ENCODE results near the gene KRT86. TPM values are rescaled to one million over a fixed set of nuclear protein-coding genes. Genes with fewer than 3 reads are reported as not detected.

KRT86 gene
- total and polyA plus RNA-seq, 2 of the 13 experiments (the other 11 are each of a cell fraction or from before 2014, with no cell fraction given), result not detected

GRCh38 chr12:52267699-52268098 is 6.7 kb upstream of the KRT86 start:
- no TSS peak for BruUV-seq (replicated peaks)
- no peak for TF ChIP-seq ZNF549 (CRISPR knock-in tag; IDR thresholded peaks at IDR 0.05)
- no peak for TF ChIP-seq SNAPC2 (CRISPR knock-in tag; IDR thresholded peaks at IDR 0.05)
- TF ChIP-seq JDP2 (CRISPR knock-in tag; IDR thresholded peaks at IDR 0.05; ENCODE audit: borderline replicate concordance), result no peak
- TF ChIP-seq, protein P1, sequence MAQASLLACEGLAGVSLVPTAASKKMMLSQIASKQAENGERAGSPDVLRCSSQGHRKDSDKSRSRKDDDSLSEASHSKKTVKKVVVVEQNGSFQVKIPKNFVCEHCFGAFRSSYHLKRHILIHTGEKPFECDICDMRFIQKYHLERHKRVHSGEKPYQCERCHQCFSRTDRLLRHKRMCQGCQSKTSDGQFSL (CRISPR knock-in tag; IDR thresholded peaks at IDR 0.05), result no peak
- in situ Hi-C loops (cut with HindIII; ENCODE audit: extremely low pct_ligation_motif_present, low pct_unique_long_range_greater_than_20kb) (no loop called here), intact Hi-C loops (cut with micrococcal nuclease; ENCODE audit: unreplicated experiment) (no loop called here)
- H3K36me3 ChIP-seq (replicated peaks in 1 of 2; ENCODE audit: control insufficient read depth in 1 of 2, insufficient read depth in 2 of 2, low read length in 2 of 2), result no peaks in the 10 kb centered on the region
- ChIA-PET CTCF (ENCODE audit: low intra/inter-chr PET ratio, low total read pairs) (no interaction called here), POLR2A (no interaction called here)
- ATAC-seq (no peak), DNase-seq (ENCODE audit: low spot score) (no peak), FAIRE-seq (no peak)
- WGBS (ENCODE audit: low lambda C conversion rate), result 7% methylated on average over 3 of the region's 3 CpGs
- H3K4me2 ChIP-seq (ENCODE audit: low read depth, low read length), result no peak overlapping the region
- no peak overlapping the region for H3K27ac ChIP-seq (ENCODE audit: extremely low read length, insufficient read depth, low read length)
- no peaks in the 10 kb centered on the region for H3K79me2 ChIP-seq (ENCODE audit: insufficient read depth, low read length)
- no peak overlapping the region for H3K9ac ChIP-seq (ENCODE audit: insufficient read depth, low read depth, low read length)
- H3K4me3 ChIP-seq (replicated peaks in 1 of 3; ENCODE audit: insufficient read depth in 1 of 3, low read depth in 2 of 3, low read length in 3 of 3), result no peak overlapping the region
- H3K27me3 ChIP-seq (ENCODE audit: control insufficient read depth in 1 of 2, insufficient read depth in 2 of 2, low read length in 2 of 2), result no peaks in the 10 kb centered on the region; a peak in 3 of 5 replicates
- H3K4me1 ChIP-seq (ENCODE audit: insufficient read depth, low read length), result no peaks in the 10 kb centered on the region
- no peak overlapping the region for H2AFZ ChIP-seq (ENCODE audit: low read length)
- H3K9me3 ChIP-seq (ENCODE audit: low read length), result peaks cover 4% of the 10 kb centered on the region; the same call in 1 of the 2 replicates
- no peaks in the 10 kb centered on the region for H4K20me1 ChIP-seq (ENCODE audit: insufficient read depth, low read length)

DNA sequence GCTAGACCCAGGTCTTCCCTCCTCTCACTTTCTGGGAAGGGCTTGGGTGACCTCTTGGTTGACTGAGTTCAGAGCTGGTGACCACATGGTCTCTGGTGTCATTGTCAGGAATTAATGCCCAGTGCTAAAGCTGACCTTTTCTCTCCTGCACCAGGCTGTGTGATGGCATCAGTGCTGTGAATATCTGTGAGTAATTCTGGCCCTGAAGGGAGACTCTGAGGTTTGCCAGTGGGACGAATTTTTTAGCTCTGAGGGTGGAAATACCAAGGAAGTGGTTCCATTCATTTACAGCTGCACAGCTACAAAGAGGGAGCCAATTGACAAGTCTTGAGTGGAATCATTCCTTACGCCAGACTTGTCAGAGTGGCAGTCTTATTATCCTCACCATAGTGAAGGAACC is 6.2 kb upstream of the KRT86 start:
- WGBS (ENCODE audit: low lambda C conversion rate), result 100% methylated on average over 1 of the region's 2 CpGs
- ChIA-PET CTCF (ENCODE audit: low intra/inter-chr PET ratio, low total read pairs) (no interaction called here), POLR2A (no interaction called here)
- Histone ChIP-seq H3K27ac (ENCODE audit: extremely low read length, insufficient read depth, low read length) (no peak overlapping the region), H3K79me2 (ENCODE audit: insufficient read depth, low read length) (no peaks in the 10 kb centered on the region), H4K20me1 (ENCODE audit: insufficient read depth, low read length) (no peaks in the 10 kb centered on the region), H3K9me3 (ENCODE audit: low read length) (no peaks in the 10 kb centered on the region), H3K27me3 (ENCODE audit: control insufficient read depth in 1 of 2, insufficient read depth in 2 of 2, low read length in 2 of 2) (no peaks in the 10 kb centered on the region; a peak in 3 of 5 replicates), H3K4me3 (replicated peaks in 1 of 3; ENCODE audit: insufficient read depth in 1 of 3, low read depth in 2 of 3, low read length in 3 of 3) (no peak overlapping the region), H2AFZ (ENCODE audit: low read length) (no peak overlapping the region), H3K9ac (ENCODE audit: insufficient read depth, low read depth, low read length) (no peak overlapping the region), H3K4me1 (ENCODE audit: insufficient read depth, low read length) (no peaks in the 10 kb centered on the region), H3K4me2 (ENCODE audit: low read depth, low read length) (no peak overlapping the region), H3K36me3 (replicated peaks in 1 of 2; ENCODE audit: control insufficient read depth in 1 of 2, insufficient read depth in 2 of 2, low read length in 2 of 2) (no peaks in the 10 kb centered on the region)
- BruUV-seq (replicated peaks), result no TSS peak
- intact Hi-C loops (cut with micrococcal nuclease; ENCODE audit: unreplicated experiment), result no loop called here
- FAIRE-seq (no peak), ATAC-seq (no peak), DNase-seq (ENCODE audit: low spot score) (no peak)
- in situ Hi-C loops (cut with HindIII; ENCODE audit: extremely low pct_ligation_motif_present, low pct_unique_long_range_greater_than_20kb), result no loop called here
- TF ChIP-seq ETV6 (CRISPR knock-in tag; conservative IDR thresholded peaks at IDR 0.05), result no peak
- TF ChIP-seq ZIK1 (CRISPR knock-in tag; IDR thresholded peaks at IDR 0.05; ENCODE audit: borderline replicate concordance, low read depth), result no peak
- no peak for TF ChIP-seq MTA3 (CRISPR knock-in tag; IDR thresholded peaks at IDR 0.05)
- no peak for TF ChIP-seq TOE1 (CRISPR knock-in tag; IDR thresholded peaks at IDR 0.05)
- no peak for TF ChIP-seq ZFP91 (CRISPR knock-in tag; IDR thresholded peaks at IDR 0.05; ENCODE audit: borderline replicate concordance)
- TF ChIP-seq, protein P2, sequence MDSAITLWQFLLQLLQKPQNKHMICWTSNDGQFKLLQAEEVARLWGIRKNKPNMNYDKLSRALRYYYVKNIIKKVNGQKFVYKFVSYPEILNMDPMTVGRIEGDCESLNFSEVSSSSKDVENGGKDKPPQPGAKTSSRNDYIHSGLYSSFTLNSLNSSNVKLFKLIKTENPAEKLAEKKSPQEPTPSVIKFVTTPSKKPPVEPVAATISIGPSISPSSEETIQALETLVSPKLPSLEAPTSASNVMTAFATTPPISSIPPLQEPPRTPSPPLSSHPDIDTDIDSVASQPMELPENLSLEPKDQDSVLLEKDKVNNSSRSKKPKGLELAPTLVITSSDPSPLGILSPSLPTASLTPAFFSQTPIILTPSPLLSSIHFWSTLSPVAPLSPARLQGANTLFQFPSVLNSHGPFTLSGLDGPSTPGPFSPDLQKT (CRISPR knock-in tag; IDR thresholded peaks at IDR 0.05; ENCODE audit: borderline replicate concordance), result no peak
- TF ChIP-seq MXD3 (CRISPR knock-in tag; IDR thresholded peaks at IDR 0.05), result no peak
- TF ChIP-seq, protein P3, sequence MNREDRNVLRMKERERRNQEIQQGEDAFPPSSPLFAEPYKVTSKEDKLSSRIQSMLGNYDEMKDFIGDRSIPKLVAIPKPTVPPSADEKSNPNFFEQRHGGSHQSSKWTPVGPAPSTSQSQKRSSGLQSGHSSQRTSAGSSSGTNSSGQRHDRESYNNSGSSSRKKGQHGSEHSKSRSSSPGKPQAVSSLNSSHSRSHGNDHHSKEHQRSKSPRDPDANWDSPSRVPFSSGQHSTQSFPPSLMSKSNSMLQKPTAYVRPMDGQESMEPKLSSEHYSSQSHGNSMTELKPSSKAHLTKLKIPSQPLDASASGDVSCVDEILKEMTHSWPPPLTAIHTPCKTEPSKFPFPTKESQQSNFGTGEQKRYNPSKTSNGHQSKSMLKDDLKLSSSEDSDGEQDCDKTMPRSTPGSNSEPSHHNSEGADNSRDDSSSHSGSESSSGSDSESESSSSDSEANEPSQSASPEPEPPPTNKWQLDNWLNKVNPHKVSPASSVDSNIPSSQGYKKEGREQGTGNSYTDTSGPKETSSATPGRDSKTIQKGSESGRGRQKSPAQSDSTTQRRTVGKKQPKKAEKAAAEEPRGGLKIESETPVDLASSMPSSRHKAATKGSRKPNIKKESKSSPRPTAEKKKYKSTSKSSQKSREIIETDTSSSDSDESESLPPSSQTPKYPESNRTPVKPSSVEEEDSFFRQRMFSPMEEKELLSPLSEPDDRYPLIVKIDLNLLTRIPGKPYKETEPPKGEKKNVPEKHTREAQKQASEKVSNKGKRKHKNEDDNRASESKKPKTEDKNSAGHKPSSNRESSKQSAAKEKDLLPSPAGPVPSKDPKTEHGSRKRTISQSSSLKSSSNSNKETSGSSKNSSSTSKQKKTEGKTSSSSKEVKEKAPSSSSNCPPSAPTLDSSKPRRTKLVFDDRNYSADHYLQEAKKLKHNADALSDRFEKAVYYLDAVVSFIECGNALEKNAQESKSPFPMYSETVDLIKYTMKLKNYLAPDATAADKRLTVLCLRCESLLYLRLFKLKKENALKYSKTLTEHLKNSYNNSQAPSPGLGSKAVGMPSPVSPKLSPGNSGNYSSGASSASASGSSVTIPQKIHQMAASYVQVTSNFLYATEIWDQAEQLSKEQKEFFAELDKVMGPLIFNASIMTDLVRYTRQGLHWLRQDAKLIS (CRISPR knock-in tag; IDR thresholded peaks at IDR 0.05), result no peak

Measured in HepG2 (cell line).